ENCODE results near the gene PAM.
"Not testable (repeated sequence)": the region's sequence is repeated elsewhere in the genome, so short reads cannot be mapped to it uniquely, and the experiment has no call there.

The PAM gene

DNA sequence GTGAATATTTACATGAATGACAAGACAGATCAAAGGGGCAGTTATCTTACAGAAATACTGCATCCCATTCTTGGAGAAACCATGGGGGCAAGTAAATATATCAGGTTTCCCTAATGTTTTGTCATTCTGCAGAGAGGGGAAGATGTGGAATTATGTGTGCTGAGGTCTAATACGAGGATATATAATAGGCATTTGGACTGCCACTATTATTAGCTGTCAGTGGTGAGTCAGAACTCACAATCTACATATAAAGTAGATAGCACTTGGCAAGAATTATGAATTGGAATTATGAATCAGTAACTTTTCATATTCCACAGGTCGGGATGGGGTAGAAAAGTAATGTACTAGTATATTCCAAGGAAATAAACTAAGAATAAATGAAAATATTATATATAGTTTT, 243.1 kb downstream of the PAM start:
- Mint-ChIP-seq H3K36me3 (peaks cover 42% of the 10 kb centered on the region), H3K4me1 (no peaks in the 10 kb centered on the region)

DNA sequence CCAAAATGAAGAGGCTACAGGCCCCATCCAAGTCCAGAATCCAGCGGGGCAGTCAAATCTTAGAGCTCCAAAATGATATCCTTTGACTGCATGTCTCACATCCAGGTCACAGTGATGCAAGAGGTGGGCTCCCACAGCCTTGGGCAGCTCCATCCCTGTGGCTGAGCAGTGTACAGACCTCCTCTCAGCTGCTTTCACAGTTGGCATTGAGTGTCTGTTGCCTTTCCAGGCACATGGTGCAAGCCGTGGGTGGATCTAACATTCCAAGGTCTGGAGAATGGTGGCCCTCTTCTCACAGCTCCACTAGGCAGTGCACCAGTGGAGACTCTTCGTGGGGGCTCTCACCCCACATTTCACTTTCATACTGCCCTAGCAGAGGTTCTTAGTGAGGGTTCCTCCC, 244.1 kb downstream of the PAM start:
- DNase-seq (ENCODE audit: low spot score in 2 of 2) (no peak), ATAC-seq (no peak)
- no peak overlapping the region for H3K27ac Mint-ChIP-seq
- no peaks in the 10 kb centered on the region for H3K4me1 Mint-ChIP-seq
- H3K9me3 Mint-ChIP-seq, result no peaks in the 10 kb centered on the region
- H3K4me3 Mint-ChIP-seq, result no peak overlapping the region
- H3K36me3 Mint-ChIP-seq, result peaks cover 47% of the 10 kb centered on the region

More for the DNA sequence above, 243.1 kb downstream of the PAM start:
- Mint-ChIP-seq H3K9me3 (no peaks in the 10 kb centered on the region), H3K4me3 (no peak overlapping the region), H3K27ac (no peak overlapping the region)
- ATAC-seq (no peak), DNase-seq (ENCODE audit: low spot score in 2 of 2) (no peak)

DNA sequence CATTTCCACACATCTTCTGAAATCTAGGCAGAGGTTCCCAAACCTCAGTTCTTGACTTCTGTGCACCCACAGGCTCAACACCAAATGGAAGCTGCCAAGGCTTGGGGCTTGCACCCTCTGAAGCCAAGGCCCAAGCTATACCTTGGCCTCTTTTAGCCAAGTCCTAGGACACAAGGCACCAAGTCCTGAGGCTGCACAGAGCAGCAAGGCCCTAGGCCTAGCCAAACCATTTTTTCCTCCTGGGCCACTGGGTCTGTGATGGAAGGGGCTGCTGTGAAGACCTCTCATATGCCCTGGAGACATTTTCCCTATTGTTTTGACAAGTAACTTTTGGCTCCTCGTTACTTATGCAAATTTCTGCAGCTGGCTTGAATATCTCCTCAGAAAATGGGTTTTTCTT, 244.5 kb downstream of the PAM start:
- not testable (repeated sequence) for H3K4me1 Mint-ChIP-seq; DNase-seq (ENCODE audit: low spot score in 2 of 2); H3K9me3 Mint-ChIP-seq; ATAC-seq; H3K27ac Mint-ChIP-seq; H3K4me3 Mint-ChIP-seq
- H3K36me3 Mint-ChIP-seq, result peaks cover 44% of the 10 kb centered on the region

DNA sequence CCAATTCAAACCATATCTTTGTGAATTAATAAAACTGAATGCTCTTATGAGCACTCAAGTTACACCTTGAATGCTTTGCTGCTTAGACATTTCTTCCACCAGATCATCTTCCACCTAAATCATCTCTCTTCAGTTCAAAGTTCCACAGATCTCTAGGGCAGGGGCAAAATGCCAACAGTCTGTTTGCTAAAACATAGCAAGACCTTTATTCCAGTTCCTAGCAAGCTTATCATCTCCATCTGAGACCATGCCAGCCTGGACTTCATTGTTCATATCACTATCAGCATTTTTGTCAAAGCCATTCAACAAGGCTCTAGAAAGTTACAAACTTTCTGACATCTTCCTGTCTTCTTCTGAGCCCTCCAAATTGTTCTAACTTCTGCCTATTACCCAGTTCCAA, 245.0 kb downstream of the PAM start:
- Mint-ChIP-seq H3K4me3 (no peak overlapping the region), H3K27ac (no peak overlapping the region), H3K9me3 (no peaks in the 10 kb centered on the region), H3K4me1 (no peaks in the 10 kb centered on the region), H3K36me3 (peaks cover 40% of the 10 kb centered on the region)
- ATAC-seq (no peak), DNase-seq (ENCODE audit: low spot score in 2 of 2) (no peak)

DNA sequence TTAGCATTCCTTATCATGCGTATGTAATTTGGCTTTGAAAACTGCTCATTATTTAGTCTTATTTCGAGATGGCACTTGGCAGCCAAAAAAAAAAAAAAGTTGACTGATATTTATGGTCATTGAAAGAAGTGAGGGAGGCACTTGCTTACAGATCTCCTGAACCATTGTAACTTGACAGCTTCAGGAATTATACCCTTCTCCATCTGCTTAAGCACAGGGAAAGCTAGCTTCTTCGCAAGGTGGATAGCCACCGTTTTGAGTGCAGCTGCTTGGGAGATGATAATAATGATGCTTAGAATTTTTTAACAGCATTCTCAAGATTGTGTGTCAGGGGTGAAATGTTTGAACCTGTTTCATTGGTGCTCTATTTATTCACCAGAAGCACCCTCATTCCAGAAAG, 248.8 kb downstream of the PAM start:
- ATAC-seq (no peak), DNase-seq (ENCODE audit: low spot score in 2 of 2) (no peak)
- H3K27ac Mint-ChIP-seq, result no peak overlapping the region
- H3K4me3 Mint-ChIP-seq, result no peak overlapping the region
- H3K36me3 Mint-ChIP-seq, result peaks cover 61% of the 10 kb centered on the region
- no peaks in the 10 kb centered on the region for H3K9me3 Mint-ChIP-seq
- H3K4me1 Mint-ChIP-seq, result no peaks in the 10 kb centered on the region

DNA sequence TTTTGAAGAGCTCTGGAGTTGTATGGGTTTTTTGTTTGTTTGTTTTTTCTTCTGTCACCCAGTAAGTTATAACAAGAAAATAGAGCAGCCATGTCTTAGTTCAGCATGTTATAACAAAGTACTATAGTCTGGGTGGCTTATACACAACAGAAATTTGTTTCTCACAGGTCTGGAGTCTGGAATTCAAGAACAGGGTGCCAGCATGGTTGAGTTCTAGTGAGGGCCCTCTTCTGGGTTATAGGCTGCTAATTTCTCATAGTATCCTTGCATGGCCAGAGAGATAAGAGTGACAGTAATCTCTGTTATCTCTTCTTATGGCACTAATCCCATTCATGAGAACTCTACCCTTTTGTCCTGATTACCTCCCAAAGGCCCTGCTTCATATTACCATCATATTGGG, 250.2 kb downstream of the PAM start:
- Mint-ChIP-seq H3K27ac (no peak overlapping the region), H3K4me1 (no peaks in the 10 kb centered on the region), H3K9me3 (no peaks in the 10 kb centered on the region), H3K36me3 (peaks cover 75% of the 10 kb centered on the region), H3K4me3 (no peak overlapping the region)
- DNase-seq (ENCODE audit: low spot score in 2 of 2), result no peak
- ATAC-seq, result no peak

DNA sequence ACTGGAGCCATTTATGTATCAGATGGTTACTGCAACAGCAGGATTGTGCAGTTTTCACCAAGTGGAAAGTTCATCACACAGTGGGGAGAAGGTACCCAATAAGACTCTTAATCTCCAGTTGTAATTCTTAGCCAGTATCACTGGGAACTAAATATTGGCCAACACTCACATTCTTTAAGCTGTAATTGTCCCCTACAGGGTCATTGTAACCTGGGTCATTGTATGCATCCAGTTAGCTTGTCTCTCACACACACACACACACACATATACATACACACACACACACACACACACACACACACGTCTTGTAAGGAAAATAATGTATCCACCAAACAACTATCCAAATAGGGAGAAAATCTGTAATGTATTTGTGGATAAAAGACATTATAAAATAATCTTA, 251.8 kb downstream of the PAM start:
- no peak for DNase-seq (ENCODE audit: low spot score in 2 of 2)
- Mint-ChIP-seq H3K4me1 (no peaks in the 10 kb centered on the region), H3K36me3 (peaks cover 88% of the 10 kb centered on the region), H3K9me3 (no peaks in the 10 kb centered on the region), H3K27ac (no peak overlapping the region), H3K4me3 (no peak overlapping the region)
- no peak for ATAC-seq

DNA sequence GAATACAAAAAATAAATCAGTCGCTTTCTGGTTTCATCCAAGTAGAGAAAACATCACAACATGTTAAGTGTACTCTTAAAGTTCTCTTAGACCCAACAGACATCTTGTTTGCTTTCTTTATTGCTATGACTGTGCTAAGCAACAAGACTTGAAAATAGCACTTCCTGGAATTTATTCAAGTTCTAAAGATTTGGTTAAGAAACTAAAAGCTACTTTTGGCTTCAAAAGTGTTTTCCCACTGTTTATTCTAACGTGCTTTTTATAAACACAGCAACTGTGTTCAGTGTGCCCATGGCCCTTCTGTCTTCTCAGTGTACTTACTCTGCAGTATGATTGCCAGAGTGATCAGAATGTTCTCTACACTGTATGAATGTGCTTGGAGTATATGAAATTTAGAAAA, 255.1 kb downstream of the PAM start:
- Mint-ChIP-seq H3K36me3 (peaks cover 80% of the 10 kb centered on the region), H3K4me3 (no peak overlapping the region), H3K9me3 (no peaks in the 10 kb centered on the region), H3K27ac (no peak overlapping the region), H3K4me1 (no peaks in the 10 kb centered on the region)
- DNase-seq (ENCODE audit: low spot score in 2 of 2), result no peak
- ATAC-seq, result no peak

DNA sequence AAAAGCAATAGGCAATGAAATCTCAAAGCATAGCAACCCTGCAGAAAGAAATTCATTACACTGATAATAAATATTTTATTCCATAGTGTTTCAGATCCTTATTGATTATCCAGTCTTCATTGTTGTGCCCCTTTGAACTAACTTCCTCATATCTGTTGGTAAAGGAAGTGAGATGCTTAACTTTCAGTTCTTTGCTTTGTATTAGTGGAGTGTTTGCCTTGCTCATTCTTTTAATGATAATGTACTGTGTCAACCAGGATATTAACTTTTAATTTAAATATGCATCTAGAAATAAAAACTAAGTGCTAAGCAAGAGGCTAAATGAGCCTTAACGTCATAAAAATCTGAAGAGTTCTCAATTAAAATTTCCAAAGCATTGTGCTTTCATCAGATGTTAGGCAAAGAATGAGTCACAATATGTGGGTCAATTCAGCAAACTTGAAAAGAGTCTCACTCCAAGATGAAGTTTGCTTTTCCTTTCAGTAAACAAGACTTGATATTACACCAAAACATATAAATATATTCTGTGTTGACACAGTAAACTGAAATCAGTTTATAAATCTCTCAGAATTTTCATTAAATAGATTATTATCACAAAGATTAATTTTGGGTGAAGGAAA, 258.9 kb downstream of the PAM start:
- DNase-seq (ENCODE audit: low spot score in 2 of 2) (no peak), ATAC-seq (no peak)
- H3K9me3 Mint-ChIP-seq, result no peaks in the 10 kb centered on the region
- no peak overlapping the region for H3K4me3 Mint-ChIP-seq
- no peaks in the 10 kb centered on the region for H3K4me1 Mint-ChIP-seq
- H3K36me3 Mint-ChIP-seq, result peaks cover 65% of the 10 kb centered on the region
- H3K27ac Mint-ChIP-seq, result no peak overlapping the region

DNA sequence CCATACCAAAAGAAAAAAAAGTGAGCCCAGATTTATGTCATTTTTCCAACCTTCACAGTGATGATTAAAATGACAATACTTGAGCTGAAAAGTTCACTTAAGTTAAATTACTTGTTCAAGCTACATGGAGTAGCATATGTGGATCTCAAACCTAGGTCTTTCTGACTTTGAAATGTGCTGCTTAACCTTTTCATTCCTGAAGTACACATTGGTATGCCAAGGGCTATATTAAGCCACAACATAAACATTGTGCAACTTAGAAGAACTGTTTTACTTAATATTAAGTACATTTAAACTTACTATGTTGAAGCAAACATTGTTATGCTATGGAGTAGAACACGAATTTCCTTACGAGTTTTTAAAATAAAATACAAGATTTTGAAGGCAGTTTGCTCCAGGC, 259.9 kb downstream of the PAM start:
- Mint-ChIP-seq H3K4me3 (no peak overlapping the region), H3K27ac (no peak overlapping the region), H3K36me3 (peaks cover 65% of the 10 kb centered on the region), H3K4me1 (no peaks in the 10 kb centered on the region), H3K9me3 (no peaks in the 10 kb centered on the region)
- ATAC-seq (no peak), DNase-seq (ENCODE audit: low spot score in 2 of 2) (no peak)

DNA sequence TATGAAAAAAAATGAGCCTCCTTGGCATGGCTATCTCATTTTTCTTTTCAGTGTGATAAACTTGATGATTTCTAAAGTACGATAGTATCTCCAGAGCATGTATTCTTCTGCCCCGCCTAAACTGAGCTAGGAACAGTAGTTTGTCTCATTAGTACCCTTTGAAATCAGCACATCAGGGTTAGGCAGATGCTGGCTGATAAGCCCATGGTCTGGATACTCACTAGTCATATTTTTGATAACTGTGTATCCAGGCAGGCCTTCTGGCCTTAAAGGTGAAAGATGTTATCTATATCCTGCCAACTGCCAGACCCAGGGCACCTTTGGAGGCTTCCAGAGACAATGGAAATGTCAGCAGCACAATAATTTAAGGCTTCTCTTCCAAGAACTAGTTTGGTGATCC, 261.1 kb downstream of the PAM start:
- peaks cover 56% of the 10 kb centered on the region for H3K36me3 Mint-ChIP-seq

DNA sequence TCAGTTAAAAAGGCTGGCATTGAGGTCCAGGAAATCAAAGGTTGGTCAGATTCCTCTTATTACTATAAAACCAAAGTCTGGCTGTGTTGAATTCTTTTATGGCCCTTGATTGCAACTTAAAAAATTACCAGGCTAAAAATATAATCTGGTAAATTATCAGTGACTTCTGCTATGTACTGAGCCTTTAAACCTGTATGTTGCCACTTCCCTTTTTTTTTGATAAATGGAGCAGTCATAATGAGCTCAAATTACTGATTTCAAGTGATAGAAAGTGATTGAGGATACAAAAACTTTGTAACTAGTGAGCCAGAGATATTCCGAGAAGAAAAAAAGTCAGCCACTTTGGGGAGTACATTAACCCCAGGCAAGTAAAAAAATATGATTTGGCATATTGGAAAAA, 264.7 kb downstream of the PAM start:
- no peaks in the 10 kb centered on the region for H3K9me3 Mint-ChIP-seq
- no peak for DNase-seq (ENCODE audit: low spot score in 2 of 2)
- H3K27ac Mint-ChIP-seq, result no peak overlapping the region
- ATAC-seq, result no peak
- no peaks in the 10 kb centered on the region for H3K4me1 Mint-ChIP-seq
- H3K4me3 Mint-ChIP-seq, result no peak overlapping the region
- peaks cover 59% of the 10 kb centered on the region for H3K36me3 Mint-ChIP-seq

More for the DNA sequence above, 261.1 kb downstream of the PAM start:
- DNase-seq (ENCODE audit: low spot score in 2 of 2), result no peak
- ATAC-seq, result no peak
- Mint-ChIP-seq H3K9me3 (no peaks in the 10 kb centered on the region), H3K4me1 (no peaks in the 10 kb centered on the region), H3K27ac (no peak overlapping the region), H3K4me3 (no peak overlapping the region)

DNA sequence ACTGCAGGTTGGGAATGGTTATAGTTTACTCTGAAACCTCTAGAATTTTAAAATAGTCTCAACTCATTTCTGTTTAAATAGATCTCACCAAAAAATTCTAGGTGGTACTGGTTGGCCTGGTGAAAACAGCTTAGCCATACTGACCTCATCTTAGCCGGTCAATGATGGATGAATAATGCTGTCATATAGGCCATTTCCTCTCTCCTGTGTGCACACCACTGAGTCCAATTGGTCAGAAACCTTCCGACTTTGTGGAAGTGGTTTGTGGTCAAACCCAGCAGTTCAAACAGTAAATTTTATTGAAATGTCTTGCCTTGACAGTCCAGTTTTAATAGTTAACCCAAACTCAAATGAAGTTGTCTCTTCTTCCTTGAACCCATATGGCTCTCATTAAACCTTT, 266.2 kb downstream of the PAM start:
- Mint-ChIP-seq H3K27ac (no peak overlapping the region), H3K4me3 (no peak overlapping the region), H3K36me3 (peaks cover 74% of the 10 kb centered on the region)

DNA sequence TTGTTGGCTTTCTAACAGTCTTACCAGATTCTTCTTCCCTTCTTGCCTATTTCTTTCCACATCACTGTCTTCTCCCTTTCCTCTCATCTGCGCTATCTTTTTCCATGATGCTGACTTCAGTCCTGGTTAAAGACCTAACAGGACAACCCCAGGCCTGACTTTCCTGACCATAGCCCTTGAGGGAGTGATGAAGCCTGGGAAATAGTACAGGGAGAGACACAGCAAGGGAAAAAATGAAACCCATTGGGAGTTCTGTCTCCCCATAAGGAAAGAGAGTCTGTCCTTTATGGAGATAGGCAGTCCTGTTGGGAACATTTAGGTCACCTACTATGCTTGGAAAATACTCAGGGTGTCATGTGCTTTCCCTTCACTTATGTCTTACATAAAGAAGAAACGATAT, 272.2 kb downstream of the PAM start:
- no peaks in the 10 kb centered on the region for H3K4me1 Mint-ChIP-seq
- no peak for DNase-seq (ENCODE audit: low spot score in 2 of 2)
- peaks cover 51% of the 10 kb centered on the region for H3K36me3 Mint-ChIP-seq
- peak overlapping the region; percentile 13 for H3K27ac Mint-ChIP-seq
- no peaks in the 10 kb centered on the region for H3K9me3 Mint-ChIP-seq
- ATAC-seq, result no peak
- no peak overlapping the region for H3K4me3 Mint-ChIP-seq

More for the DNA sequence above, 266.2 kb downstream of the PAM start:
- ATAC-seq (peak; percentile 61), DNase-seq (ENCODE audit: low spot score in 2 of 2) (no peak)
- H3K4me1 Mint-ChIP-seq, result no peaks in the 10 kb centered on the region
- no peaks in the 10 kb centered on the region for H3K9me3 Mint-ChIP-seq

DNA sequence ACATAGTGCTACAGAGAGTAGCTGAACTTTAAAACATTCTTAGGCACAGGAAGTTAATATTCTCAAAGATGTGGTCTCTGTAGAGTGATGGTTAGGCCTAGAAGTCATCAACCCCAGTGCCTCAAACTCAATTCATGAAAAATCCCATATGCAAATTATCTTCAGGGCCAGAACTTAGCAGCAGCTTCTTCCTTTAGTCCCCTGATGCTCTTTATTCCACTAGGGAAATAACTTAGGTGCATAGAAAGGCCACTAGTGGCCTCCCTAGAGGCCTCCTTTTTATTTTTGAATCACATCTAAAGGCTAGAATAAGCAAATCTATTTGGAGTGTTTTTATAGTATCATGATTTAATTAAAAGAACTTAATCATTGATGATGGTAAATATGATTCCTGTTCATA, 276.5 kb downstream of the PAM start:
- no peak overlapping the region for H3K27ac Mint-ChIP-seq
- DNase-seq (ENCODE audit: low spot score in 2 of 2), result no peak
- H3K36me3 Mint-ChIP-seq, result peaks cover 20% of the 10 kb centered on the region
- H3K4me1 Mint-ChIP-seq, result no peaks in the 10 kb centered on the region
- H3K9me3 Mint-ChIP-seq, result no peaks in the 10 kb centered on the region
- ATAC-seq, result no peak
- no peak overlapping the region for H3K4me3 Mint-ChIP-seq

DNA sequence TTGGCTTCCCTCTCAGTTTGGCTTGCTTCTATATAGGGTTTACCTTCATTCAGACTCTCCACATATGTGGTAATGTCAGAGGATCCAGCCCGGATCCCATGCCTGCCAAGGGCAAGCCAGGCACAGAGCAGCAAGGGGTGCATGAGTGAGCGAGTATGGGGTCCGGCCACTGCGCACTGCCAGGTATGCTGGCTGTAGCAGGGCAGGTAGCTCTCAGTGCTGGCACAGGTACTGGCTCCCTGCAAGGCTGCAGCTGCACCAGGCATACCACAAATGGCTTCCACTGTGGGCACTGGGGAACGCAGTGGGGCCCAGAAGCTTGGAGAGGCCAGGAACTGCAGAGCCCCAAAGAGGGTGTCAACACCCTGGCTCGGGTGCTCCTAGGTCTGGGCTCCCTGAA, 278.6 kb downstream of the PAM start:
- Mint-ChIP-seq H3K9me3 (no peaks in the 10 kb centered on the region), H3K4me1 (no peaks in the 10 kb centered on the region), H3K36me3 (peaks cover 11% of the 10 kb centered on the region), H3K27ac (no peak overlapping the region), H3K4me3 (no peak overlapping the region)
- no peak for DNase-seq (ENCODE audit: low spot score in 2 of 2)
- ATAC-seq, result no peak

Data from stimulated activated effector memory CD8-positive, alpha-beta T cell treated with anti-CD3 and anti-CD28 coated beads, Interleukin-12 subunit alpha, Interleukin-12 subunit beta, amount 100 ng/mL, for 72 hours (primary cell).